Measurements from ENCODE around the gene PIGU. TPM values are rescaled to one million over a fixed set of nuclear protein-coding genes. Genes with fewer than 3 reads are reported as not detected.

PIGU gene
- total and polyA plus RNA-seq, 2 of the 13 experiments (the other 11 are each of a cell fraction or from before 2014, with no cell fraction given) = 45.5 to 231 TPM

DNA sequence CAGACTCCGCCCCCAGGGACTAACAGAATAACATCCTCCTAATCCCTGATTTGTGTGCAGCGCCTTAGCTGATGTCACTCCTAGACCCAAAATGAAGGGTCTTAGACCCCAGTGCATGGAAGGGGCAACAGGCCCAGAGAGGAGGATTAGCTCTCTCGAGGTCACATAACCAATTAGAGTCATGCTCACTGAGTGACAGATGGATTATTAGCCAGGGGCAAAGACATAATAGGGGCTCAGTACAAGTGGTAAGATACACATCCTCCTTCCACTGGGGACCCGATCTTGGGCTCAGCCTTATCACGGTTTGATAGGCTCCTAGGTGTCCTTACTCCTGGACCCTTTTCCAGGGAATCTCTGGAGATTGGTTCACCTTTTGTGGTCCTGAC, 28.1 kb upstream of the PIGU start (continued):
- TF ChIP-seq, protein P1, sequence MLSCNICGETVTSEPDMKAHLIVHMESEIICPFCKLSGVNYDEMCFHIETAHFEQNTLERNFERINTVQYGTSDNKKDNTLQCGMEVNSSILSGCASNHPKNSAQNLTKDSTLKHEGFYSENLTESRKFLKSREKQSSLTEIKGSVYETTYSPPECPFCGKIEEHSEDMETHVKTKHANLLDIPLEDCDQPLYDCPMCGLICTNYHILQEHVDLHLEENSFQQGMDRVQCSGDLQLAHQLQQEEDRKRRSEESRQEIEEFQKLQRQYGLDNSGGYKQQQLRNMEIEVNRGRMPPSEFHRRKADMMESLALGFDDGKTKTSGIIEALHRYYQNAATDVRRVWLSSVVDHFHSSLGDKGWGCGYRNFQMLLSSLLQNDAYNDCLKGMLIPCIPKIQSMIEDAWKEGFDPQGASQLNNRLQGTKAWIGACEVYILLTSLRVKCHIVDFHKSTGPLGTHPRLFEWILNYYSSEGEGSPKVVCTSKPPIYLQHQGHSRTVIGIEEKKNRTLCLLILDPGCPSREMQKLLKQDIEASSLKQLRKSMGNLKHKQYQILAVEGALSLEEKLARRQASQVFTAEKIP (CRISPR knock-in tag; IDR thresholded peaks at IDR 0.05; ENCODE audit: borderline replicate concordance) = no peak
- TF ChIP-seq, protein P2, sequence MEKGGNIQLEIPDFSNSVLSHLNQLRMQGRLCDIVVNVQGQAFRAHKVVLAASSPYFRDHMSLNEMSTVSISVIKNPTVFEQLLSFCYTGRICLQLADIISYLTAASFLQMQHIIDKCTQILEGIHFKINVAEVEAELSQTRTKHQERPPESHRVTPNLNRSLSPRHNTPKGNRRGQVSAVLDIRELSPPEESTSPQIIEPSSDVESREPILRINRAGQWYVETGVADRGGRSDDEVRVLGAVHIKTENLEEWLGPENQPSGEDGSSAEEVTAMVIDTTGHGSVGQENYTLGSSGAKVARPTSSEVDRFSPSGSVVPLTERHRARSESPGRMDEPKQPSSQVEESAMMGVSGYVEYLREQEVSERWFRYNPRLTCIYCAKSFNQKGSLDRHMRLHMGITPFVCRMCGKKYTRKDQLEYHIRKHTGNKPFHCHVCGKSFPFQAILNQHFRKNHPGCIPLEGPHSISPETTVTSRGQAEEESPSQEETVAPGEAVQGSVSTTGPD (CRISPR knock-in tag; IDR thresholded peaks at IDR 0.05) = 0 out of 2 replicates have a peak, but pooled peaks have one; percentile 20
- TF ChIP-seq, protein P3, sequence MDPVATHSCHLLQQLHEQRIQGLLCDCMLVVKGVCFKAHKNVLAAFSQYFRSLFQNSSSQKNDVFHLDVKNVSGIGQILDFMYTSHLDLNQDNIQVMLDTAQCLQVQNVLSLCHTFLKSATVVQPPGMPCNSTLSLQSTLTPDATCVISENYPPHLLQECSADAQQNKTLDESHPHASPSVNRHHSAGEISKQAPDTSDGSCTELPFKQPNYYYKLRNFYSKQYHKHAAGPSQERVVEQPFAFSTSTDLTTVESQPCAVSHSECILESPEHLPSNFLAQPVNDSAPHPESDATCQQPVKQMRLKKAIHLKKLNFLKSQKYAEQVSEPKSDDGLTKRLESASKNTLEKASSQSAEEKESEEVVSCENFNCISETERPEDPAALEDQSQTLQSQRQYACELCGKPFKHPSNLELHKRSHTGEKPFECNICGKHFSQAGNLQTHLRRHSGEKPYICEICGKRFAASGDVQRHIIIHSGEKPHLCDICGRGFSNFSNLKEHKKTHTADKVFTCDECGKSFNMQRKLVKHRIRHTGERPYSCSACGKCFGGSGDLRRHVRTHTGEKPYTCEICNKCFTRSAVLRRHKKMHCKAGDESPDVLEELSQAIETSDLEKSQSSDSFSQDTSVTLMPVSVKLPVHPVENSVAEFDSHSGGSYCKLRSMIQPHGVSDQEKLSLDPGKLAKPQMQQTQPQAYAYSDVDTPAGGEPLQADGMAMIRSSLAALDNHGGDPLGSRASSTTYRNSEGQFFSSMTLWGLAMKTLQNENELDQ (CRISPR knock-in tag; IDR thresholded peaks at IDR 0.05; ENCODE audit: borderline replicate concordance) = no peak
- TF ChIP-seq ZNF501 (CRISPR knock-in tag; IDR thresholded peaks at IDR 0.05) (0 out of 2 replicates have a peak, but pooled peaks have one; percentile 5), MEIS2 (CRISPR knock-in tag; IDR thresholded peaks at IDR 0.05) (0 out of 2 replicates have a peak, but pooled peaks have one; percentile 16), KDM5B (CRISPR knock-in tag; IDR thresholded peaks at IDR 0.05; ENCODE audit: borderline replicate concordance) (peak; percentile 24), ZNF83 (CRISPR knock-in tag; IDR thresholded peaks at IDR 0.05; ENCODE audit: borderline replicate concordance) (peak; percentile 46; the same call in 1 of the 2 replicates), SALL1 (CRISPR knock-in tag; IDR thresholded peaks at IDR 0.05) (no peak), CHD2 (IDR thresholded peaks at IDR 0.05; ENCODE audit: low read depth, low read length) (0 out of 2 replicates have a peak, but pooled peaks have one; percentile 4), SNAI1 (CRISPR knock-in tag; IDR thresholded peaks at IDR 0.05; ENCODE audit: borderline replicate concordance) (0 out of 2 replicates have a peak, but pooled peaks have one; percentile 22), SALL2 (CRISPR knock-in tag; IDR thresholded peaks at IDR 0.05) (peak; percentile 17; the same call in 1 of the 2 replicates)
- TF ChIP-seq, protein P4, sequence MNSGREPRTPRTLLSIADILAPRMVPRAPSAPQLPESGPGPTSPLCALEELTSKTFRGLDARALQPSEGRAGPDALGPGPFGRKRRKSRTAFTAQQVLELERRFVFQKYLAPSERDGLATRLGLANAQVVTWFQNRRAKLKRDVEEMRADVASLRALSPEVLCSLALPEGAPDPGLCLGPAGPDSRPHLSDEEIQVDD (CRISPR knock-in tag; IDR thresholded peaks at IDR 0.05; ENCODE audit: borderline replicate concordance) = 0 out of 2 replicates have a peak, but pooled peaks have one; percentile 39
- TF ChIP-seq, protein P5, sequence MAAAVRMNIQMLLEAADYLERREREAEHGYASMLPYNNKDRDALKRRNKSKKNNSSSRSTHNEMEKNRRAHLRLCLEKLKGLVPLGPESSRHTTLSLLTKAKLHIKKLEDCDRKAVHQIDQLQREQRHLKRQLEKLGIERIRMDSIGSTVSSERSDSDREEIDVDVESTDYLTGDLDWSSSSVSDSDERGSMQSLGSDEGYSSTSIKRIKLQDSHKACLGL (CRISPR knock-in tag; IDR thresholded peaks at IDR 0.05) = peak; percentile 5; the same call in 1 of the 2 replicates
